Testis (tissue), 2 donors: Measurements from ENCODE around the gene TRAPPC11.

Source experiments
- POLR2A ChIP-seq: fragments of 450-650 bp; IDR thresholded peaks from one replicate; pipeline ENCODE4 v1.6.1; 2017; ENCODE audit warnings: antibody characterized with exemption, mild to moderate bottlenecking, moderate library complexity
- TF ChIP-seq, protein P1 (sequence below), 3 experiments: fragments of 450-650 bp in 2 of 3; fragments of 200-600 bp in 1 of 3; sonication (generic) in 1 of 3; IDR thresholded peaks; one replicate each; pipeline ENCODE4 v1.5.1; 2016 to 2019; ENCODE audit warnings: antibody characterized with exemption in 3 of 3, mild to moderate bottlenecking in 2 of 3, moderate library complexity in 1 of 3

DNA sequence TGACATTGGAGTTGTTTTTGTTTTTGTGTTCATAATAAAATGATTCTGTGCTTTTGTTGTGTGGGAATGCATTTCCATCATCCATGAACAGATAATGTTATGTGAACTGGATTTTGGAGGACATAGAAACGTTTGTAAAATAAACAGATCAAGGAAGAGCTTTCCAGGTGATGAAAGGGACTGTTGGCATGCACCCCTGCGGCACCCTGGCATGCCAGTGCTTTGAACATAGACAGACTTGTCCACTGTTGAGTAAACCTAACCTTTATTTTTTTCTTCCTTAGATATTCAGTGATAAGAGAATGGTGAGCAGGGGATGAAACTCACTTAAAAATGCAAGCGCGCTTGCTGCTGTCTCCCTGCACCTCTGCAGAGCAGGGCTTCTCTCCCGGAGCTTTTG is 59.8 kb downstream of the TRAPPC11 start:
- TF ChIP-seq POLR2A: no peak
- TF ChIP-seq, protein P1, sequence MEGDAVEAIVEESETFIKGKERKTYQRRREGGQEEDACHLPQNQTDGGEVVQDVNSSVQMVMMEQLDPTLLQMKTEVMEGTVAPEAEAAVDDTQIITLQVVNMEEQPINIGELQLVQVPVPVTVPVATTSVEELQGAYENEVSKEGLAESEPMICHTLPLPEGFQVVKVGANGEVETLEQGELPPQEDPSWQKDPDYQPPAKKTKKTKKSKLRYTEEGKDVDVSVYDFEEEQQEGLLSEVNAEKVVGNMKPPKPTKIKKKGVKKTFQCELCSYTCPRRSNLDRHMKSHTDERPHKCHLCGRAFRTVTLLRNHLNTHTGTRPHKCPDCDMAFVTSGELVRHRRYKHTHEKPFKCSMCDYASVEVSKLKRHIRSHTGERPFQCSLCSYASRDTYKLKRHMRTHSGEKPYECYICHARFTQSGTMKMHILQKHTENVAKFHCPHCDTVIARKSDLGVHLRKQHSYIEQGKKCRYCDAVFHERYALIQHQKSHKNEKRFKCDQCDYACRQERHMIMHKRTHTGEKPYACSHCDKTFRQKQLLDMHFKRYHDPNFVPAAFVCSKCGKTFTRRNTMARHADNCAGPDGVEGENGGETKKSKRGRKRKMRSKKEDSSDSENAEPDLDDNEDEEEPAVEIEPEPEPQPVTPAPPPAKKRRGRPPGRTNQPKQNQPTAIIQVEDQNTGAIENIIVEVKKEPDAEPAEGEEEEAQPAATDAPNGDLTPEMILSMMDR (IDR thresholded peaks at IDR 0.05): no peak
